NCI-H2196 treated with DMSO at 0.1 percent for 48 hours (cell line): Measurements from ENCODE around the gene LAMA2.

ENCODE experiments used
- DNase-seq: peaks from one replicate; lab custom pipeline; 2025; ENCODE audit not compliant: unreplicated experiment; lab: John Stamatoyannopoulos, UW

The LAMA2 gene

DNA sequence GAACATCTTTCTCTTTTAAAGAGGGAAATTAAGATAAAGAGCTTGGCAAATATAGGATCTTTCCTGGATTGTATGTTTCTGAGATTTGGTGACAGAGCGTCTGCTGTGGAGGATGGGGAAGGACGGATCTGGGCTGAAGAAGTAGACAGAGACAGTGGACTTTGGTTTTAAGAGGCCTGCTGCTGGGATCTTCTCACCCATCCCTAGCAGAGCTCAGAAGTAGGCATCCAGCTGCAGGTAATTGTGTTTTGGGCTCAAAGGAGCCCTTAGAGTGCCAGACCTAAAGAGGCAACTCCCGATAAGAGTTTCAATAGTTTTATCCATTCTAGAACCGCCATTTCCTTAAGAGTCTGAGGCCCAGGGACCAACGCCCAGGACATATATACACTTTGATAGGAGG lies 20.8 kb downstream of the LAMA2 start:
- DNase-seq = no peak

DNA sequence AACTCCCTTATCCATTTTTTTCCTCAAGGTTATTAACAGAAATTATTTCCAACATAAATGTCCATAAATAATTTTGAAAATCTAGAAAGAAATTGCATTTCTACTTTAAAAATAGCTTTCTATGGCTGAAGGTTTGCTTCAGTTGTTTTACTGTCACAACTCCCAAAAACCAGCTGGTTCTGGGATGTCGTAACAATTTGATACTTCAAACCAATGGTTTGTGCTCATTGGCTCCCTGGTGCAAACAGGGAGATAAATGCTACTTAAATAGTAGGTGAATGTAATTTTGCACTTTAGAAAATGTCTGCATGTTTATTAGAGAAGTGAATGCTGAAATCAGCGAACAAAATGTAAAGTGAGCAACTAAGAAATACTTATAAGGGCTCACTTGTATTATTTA lies 31.1 kb downstream of the LAMA2 start:
- no peak for DNase-seq

DNA sequence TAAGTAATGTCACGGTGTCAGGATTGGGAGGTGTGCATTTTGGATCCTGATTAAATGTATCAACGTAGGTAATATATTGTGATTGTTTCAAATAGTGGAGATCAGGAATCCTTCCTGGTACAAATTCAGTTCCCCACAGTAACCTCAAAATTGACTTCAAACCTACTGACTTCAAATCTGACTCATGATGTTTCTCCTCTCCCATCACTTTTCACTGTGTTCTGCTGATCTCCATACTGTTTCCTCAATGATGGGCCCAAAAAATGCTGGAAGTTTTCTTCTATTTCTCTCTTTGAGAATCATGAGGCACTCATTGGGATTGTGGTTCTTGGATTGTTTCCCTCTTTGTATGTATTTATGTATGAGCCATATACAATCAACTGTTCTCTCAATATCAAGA lies 35.9 kb downstream of the LAMA2 start:
- DNase-seq = no peak

DNA sequence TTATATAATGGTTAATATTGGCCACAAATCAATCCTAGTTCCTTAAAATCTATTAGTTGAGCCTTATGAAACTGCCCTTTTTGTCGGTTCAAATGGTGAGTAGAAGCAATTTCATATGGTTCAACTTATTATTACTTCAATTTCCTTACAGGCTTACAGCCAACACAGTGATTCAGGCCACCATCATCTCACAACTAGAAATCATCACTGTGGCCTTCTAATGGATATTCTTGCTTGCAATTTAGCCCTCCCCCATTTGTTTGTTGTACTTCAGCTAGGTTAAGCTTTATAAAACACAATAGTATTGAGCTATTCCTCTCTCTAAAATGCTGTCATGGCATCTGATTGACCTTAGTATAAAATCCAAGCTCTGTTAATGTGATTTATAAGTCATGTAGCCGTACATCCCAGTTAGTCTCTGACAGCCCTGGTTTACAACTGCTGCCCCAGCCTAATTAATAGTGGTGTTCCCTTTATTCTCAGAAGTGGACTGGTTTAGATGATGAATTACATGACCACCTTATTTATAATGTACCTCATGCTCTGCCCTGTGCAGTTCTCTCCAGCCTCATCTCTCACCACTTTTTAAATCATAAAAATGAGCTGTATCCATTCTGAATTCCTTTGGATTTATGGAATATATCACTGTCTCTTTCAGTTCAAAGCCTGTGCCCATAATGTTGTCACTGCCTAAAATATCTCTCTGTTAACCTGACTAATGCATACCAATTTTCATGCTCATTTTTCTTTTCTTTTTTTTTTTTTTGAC lies 36.7 kb downstream of the LAMA2 start:
- no peak for DNase-seq

DNA sequence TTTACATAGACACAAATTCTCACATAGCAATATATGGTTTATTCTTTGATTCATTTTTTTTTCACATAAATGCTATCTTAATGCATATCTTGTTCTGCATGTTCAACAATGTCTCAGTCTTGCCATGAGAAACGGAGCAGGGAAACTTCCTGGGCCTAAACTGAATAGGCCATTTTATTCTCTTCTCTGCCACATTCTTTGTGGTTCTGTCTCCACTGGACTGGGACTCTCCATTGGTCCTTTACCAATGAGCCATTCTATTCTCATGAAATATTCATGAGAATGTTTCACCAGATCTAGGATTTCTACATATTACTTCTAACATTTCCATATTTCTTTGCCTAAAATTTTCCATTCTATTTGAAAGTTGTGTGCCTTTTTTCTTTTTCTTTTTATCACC lies 42.8 kb downstream of the LAMA2 start:
- no peak for DNase-seq

DNA sequence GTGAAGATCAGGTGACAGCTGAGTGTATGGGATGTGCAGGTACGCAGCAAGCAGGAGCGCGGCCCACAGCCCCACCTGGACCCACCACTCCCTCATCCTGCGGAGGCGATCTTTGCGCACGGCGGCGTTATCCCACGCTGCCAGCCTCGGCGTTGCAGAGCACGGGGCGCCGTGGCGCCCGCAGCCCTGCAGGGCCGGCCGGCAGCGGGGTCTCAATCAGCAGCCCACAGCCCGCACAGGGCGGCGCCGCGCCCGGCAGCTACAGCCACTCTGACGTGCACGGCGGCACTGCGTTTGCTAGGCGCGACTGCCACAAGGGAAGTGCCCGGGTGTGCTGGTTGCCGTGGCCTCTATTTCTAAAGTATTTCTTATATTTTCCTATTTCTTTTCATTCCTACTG lies 46.9 kb downstream of the LAMA2 start:
- DNase-seq = no peak

DNA sequence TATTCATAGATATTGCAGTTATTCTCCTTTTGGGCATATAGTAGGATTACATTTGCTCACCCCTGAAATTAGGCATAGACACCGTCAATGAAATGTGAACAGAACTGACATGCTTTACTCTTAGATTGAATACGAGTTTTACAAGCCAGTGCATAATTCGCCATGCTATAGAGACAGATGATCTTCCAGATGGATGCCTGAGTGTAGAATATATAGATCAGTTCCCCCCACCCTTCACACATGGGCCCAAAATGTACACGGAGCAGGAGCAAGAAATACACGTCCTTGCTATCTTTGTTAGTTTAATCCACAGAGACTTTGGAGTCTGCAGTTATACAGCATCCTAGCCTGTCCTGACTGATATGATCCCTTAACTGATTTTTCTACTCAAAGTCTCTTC lies 47.4 kb downstream of the LAMA2 start:
- no peak for DNase-seq

DNA sequence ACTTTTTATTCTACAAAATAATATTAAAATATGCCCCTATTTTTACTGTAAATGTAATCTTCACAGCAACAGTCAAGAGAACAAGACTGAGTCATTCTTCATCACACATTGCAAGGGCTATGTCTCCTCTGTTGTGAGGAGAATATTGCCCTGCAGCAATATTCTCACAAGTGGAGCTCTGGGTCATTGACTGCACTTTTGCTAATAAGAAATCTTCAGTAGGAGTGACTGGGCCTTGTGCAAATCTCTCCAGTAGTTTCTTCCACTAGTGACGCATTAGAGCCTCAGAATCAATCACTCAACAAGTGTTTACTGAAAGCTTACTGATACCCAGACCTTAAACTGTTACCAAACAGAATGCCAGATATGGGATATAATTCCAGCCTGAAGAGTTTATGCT lies 49.1 kb downstream of the LAMA2 start:
- DNase-seq = no peak

DNA sequence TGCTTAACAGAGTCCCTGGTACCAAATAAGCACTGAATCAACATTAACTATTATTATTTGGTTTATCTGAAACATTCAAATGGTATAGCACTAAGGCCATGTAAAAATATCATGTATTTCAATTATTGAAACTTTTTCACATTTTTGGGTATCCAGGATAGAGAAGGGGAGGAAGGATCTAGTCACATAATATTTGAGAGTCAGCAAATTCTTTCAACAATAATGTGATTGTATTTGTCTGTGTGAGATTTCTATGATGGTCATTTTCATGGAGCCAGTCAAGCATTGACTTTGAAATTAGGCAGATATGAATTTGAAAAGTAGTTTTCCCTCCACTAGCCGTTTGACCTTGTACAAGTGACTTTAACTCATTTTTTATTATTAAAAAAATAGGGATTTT lies 67.9 kb downstream of the LAMA2 start:
- DNase-seq = no peak

DNA sequence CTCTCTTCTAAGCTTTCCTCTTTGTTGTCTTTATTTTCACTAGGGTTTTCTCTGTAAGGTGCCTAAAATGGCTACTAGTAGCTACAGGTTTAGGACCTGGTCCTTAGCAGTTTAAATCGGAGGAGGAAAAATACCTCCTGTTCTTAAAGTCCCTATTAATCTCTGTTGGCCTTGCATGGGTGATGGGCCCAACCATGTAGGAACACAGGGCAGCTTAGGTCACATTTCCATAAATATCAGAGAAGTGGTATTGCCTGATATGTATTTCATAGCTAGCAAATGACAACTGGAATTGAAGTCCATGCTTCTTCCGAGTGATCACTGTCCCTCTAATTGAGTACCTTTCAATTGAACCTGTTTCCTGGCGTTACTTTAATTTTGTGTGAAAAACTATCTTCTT lies 70.0 kb downstream of the LAMA2 start:
- no peak for DNase-seq

DNA sequence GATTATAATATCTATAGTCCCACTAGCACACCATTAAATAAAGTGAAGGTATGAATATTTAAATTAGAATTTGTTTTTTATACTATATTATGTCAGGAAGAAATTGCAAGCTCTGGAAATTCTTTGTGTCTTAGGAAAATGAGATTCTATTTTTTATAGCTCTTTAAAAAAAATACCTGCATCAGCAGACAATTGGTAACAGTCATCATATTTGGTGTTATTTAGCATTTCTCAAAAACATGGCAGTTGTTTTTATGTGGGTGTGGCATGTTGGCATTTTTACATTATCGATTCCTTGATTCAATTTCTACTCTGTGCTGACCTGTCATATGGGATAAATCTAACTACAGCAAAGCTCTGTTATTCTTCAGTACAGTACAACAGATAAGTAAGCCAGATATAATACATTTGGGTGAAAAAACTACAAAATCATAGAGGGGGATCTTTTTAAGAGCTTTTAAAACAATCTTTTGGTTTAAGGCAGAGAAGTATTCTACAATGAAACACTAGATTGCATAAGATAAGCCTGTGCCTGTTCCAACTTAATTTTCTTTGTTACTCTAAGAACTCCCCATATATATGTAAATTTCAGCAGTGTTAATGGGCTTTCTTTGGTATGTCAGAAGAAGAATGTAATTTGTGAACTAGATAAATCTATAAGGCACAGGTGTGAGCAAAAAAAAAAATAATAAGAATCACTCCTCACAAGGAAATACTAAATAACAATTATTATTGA lies 71.5 kb downstream of the LAMA2 start:
- DNase-seq = no peak

DNA sequence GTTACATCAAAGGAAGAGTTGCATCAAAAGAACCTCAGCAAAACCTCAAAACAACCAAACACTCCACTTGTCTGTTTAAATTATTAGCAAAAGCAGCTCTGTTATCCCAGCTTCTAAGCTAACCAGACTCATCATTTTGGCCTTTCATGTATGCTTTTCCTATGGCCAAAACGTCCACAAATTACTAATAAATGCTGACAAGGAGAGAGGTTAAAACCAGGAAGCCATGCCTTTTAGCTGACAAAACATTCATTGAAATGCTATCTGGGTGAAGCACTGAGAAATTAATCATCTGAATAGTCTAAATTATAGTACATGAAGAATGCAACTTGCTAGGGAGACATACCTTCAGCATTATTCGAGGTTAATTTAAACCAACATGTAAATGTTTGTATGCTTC lies 80.6 kb downstream of the LAMA2 start:
- no peak for DNase-seq

DNA sequence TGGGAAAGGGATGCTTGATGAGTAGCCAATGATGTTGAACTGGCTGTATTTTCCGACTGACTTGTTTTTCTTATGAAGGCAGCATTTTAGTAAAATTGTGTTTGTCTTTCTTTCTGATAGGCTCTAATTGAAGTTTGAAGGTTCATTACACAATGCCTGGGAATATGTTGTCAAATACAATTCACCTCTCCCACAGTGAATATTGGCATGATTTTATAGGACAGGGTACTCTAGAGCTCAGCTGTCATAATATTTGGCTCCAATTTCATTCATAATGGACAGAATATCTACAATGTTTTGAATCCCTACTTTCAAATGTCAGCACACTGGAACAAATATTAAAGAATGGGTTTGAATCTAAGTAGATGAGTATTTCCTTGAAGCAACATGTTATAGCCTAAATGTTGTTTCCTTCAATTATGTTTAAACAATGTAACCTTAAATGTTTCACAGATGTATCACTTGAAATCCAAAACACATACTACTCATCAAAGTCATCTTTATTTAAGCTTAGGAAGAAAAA lies 81.4 kb downstream of the LAMA2 start:
- DNase-seq = no peak

DNA sequence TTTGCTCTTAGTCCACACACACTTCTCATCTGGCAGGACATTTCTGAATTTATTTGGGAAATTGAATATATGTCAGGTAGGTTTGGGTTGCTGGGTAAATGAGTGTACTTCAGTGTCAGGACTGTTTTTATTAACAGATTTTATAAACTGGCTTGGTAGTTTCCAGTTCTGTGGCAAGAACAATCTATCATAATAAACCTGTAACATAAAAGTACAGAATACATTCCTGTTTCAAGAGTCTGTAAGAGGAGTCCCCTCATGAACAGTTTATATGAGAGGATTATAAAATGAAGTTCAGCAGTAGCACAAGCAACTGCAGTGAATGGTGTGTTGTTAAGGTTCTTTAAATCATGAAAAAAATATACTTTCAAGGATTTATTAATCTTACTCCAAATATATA lies 81.8 kb downstream of the LAMA2 start:
- no peak for DNase-seq

DNA sequence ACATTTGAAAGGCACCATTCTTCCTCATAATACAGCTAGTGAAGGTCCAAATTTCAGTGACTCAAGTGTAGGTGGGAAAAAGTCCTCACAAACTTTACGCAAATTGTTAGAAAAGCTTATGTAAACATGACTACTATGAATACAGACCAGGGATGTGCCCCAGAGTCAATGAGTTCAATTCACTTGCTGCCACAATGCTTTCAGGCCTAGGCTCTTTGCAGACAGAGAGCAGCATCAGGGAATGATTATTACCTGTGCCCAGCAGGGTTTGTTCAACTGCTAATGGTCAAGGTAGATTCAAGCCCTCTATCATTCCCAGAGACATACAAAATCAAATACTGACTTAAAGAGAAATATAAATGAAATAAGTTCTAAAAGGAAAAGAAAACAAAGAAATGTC lies 84.0 kb downstream of the LAMA2 start:
- no peak for DNase-seq

DNA sequence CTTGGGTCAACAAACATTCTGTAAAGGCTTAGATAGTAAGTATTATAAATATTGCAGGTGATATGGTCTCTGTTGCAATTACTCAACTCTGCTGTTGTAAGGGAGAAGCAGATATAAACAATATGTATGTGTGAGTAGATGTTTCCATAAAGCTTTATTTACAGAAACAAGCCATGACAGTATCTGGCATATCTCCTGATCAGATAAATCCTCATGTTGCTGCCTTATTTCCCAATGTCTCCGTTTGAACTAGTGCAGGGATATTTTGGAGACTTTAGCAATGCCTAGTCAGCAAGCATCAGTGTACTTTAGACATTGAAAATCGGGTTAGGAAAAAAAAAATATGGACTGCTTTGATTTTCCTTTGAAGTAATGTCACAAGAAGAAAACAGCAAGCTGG lies 96.1 kb downstream of the LAMA2 start:
- no peak for DNase-seq

DNA sequence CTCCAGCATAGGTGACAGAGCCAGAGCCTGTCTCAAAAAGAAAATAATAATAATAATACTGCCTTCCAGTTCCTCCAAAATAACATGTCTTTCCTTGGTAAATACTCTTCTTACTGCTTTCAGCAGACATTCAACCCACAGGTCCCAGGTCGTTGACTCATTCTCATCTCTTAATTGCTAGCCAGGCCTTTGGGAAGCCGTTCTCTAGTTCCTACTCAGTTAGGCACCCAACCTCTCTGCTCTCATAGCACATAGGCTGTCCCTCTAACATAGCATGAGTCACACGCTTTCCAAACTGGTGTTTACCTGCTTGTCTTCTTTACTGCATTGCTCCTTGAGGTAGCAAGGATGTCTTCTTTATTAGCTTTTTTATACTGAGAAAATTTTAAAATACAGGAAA lies 98.8 kb downstream of the LAMA2 start:
- no peak for DNase-seq

DNA sequence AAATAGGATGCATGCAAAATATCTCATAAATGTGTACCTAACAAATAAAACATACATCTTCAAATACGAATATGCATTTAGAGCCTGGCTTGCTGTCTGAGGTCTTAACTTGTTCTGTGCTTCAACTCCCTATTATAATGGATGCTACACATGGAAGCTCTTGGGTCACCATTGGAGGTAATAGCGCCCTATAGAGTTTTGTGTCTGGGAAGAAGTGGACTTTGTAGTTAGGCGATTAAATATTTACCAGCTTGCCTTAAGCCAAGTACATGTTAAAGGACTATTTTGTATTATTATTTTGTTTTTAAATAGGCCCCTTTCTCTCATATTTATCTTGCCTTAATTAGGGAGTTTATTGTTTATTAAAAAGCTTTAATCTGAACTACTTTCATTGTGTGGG lies 107.4 kb downstream of the LAMA2 start:
- no peak for DNase-seq

DNA sequence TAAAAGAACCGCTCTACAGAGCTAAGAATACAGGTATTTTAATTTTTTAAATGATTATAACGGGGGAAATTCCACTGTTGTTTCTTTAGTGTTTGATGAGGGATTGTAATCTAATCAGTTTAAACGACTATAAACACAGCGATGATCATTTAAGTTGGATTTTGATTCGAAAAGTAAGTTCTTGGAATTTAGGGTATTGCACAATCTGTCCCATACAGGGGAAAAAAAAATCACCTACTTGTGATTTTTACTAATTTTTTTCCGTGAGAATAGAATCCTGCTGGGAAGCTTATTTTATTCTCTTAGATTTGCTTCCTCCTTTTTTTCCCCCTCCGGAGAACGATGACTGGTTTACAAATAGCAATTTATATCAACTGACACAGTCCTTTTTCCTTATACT lies 108.0 kb downstream of the LAMA2 start:
- DNase-seq = no peak

DNA sequence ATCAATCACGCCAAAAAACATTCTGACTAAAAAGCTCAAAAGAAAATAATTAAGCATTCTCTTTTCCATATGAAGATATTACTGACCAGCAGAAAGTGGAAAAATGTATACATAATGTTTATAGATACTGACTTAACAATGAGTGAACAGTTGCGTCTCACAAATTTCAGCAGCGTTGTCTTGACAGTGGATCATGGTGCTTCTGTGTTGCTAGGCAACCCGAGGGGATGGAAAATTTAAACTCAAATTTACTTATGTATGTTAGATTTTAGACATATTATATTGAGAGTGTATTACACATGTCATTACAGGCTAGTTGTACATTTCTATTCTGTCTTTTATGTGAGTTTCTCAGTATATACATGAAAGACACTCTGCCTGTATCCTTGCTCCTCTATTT lies 110.2 kb downstream of the LAMA2 start:
- DNase-seq = no peak

DNA sequence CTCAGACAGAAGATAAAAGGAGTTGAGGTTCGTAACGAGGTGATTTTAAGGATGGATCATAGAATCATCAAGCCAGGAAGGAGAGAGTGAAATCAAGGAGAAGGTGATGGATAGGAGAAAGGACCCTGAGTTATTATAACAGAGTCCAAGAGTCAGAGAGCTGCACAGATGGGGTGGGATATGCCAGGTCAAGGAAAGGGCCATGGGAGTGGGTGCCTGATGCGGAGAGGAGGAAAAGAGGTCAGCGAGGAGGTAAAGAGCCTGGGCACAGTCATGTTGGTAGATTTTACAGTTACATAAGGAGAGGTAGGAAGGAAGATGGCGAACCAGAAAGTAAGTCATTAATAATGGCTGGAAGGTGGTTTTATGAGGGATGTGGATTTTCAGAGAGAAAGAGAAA lies 114.9 kb downstream of the LAMA2 start:
- DNase-seq = no peak

DNA sequence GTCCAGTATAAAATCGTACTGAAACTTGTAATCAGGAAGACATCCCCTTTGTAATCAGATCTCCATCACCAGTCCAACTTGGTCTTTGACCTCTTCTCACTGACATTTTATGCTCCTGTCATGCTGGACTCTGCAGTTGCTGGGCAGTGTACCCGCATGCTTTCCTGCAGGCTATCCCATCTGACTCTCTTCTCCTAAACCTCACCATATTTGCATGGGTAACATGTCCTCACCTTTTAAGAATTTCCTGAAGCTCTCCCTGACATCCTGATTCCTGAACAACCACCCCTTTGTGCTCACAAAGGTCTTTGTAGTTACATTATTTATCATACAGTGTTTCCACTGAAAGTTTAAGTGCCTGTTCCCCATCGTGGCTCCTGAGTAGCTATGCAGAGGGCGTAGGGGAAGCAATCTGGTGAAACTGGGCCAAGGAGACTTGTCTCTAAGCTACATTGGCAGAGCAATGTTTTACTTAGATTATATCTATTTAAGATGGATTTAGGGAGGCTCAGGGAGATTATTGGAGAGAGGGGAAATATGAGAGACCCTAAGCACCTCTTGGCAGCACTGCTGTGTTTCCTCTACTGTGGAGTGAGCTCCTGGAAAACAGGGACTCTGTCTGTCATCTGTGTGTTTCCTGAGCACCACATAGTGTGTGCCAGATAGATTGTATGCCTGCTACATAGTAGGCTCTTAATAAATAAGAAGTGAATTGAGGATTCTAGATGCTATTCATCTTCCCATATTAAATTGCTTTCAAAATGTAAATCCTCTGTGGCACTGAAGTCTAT lies 124.0 kb downstream of the LAMA2 start:
- DNase-seq = no peak
